Activated T-cell treated with anti-CD3 and anti-CD28 coated beads for 24 hours (primary cell): ENCODE measurements around the gene HLF.
"Not testable (repeated sequence)": the region's sequence is repeated elsewhere in the genome, so short reads cannot be mapped to it uniquely, and the experiment has no call there.

ENCODE experiments used
- DNase-seq: peaks from one replicate; pipeline ENCODE4 v3.0.0-alpha.2; 2020; ENCODE audit warnings: low read depth

The HLF gene

DNA sequence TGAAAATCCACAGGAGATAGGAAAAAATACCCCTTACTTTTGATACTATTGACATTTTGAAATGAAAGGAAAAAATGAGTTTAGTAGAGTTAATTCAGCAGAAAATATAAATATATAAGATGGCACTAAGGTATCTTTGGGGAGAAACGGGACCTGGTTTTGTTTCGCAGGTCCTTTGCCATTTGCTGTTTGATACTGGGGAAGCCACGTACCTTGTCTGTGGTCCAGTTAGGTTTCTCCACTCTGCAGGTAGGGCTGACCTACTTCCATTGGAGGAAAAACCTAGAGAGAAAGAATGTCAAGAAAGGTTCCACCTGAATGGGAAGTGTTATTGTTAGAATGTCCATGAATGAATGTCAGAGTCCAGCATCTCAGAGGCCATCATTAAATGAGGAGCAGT is 48.1 kb downstream of the HLF start:
- DNase-seq: no peak

DNA sequence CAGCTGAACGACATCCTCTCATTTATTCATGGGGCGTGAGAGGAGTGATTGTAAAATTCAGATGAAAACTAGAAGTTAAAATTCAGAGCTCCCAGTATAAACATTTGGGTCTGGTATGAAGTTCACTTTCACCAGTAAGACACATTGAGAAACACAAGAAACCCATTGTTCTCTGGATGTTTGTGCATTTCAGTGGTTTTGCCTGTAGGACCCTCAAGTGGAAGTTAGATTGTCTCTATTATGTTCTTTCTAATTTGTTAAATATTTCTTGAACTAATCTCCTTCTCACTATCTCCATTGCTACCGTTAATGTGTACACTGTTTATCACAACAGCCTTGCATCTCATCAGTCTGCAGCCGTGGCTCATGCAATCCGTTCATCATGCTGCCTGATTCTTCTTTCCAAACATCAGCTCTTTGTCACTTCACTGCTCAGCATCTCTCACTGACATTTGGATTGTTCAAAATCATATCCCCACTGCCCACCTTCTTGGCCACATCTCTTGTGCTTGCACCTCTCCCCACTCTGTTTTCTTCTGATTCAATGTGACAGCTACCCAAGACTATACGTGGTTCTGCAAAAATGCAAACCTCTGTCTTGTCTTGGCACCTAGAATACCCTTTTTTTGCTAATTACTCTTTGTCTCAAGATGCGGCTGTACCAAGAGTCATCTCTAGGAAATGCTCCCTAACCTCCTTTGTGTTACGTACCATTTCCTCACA is 49.5 kb downstream of the HLF start:
- DNase-seq: no peak

GRCh38 chr17:55314784-55315491 is 50.2 kb downstream of the HLF start:
- DNase-seq: no peak

GRCh38 chr17:55316499-55316898 is 51.7 kb downstream of the HLF start:
- DNase-seq: no peak

DNA sequence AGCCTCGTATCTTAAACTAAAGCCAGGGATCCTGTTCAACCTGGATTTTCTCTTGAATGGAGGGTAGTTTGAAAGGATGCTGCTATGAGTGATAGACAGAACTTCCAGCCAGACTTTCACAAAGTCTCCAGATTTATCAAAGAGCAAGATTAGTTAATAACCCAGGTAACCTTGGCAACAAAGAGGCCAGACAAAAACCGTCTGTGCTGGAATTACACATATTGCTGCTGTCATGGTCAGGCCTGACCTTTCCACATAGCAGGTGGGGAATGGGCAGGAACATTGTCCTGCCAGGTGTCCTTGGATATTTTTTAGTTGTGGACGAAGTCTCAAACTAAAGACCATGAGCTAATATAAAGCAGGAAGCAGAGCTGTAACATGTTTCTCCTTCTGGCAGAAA is 52.5 kb downstream of the HLF start:
- no peak for DNase-seq

- no peak for DNase-seq
Measured at GRCh38 chr17:55318081-55318480, 53.3 kb downstream of the HLF start.

DNA sequence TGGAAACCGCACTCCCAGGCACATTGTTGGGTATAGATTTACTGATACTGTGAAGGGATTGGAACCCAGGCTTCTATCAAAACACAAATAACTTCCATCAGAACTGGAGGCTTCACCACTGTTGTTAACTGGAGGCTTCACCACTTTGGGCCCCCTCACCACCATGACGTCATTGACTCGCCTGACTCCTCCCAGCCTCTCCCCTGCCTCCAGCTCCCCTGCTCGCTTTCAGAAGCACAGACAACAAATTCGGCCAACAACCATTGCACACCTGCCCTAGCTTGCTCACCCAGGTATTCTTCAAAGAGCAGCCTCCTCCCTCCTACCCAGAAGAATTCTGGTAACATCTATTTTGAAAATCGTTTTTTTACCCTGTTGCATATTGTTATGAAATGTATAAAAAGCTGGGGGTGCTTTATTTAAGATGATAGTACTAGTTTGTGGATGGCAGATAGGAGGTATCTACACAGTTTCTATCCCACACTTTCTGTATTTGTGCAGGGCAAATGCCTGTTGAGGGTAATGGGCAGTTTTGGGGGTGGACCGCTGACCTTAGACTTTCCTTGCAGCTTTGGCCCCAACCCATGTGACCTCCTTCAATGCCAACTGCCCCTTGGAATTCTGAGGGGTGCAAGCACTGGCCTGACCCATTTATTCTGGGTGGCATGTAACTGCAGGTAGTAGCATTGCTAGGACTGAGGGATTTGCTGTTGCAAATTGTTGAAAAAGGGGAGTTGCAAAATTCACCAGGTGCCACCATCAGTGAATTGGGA is 54.1 kb downstream of the HLF start:
- DNase-seq: no peak

DNA sequence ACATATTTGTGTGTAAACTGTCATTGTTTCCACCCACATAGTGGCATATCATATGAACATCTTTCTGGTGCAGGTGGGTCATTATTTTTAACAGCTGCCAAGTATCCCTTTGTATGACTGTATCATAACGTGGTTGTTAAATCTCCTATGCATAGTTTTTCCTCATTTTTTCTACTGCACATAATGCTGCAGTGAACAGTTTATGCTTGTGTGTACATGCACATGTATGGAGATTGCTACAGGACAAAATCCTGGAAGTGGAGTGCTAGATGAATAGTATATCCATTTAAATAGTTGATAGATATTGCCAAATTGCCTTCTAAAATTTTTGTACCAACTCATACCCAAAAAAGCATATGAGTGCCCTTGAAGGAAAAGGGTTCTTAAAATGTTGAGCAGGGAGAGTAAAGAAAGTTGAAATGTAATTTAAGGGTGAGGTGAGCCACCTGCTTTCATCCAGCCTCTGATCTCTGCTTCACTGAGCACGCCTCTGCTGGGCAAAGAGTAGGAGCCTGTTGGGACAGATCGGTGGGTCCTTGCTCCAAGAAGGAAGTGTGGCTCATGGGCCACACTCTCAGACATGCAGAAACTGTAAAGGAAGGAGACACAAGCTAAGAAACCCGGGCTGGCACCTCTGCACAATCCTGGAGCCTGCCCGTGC is 55.3 kb downstream of the HLF start:
- DNase-seq: no peak

GRCh38 chr17:55320594-55321426 is 56.0 kb downstream of the HLF start:
- no peak for DNase-seq

DNA sequence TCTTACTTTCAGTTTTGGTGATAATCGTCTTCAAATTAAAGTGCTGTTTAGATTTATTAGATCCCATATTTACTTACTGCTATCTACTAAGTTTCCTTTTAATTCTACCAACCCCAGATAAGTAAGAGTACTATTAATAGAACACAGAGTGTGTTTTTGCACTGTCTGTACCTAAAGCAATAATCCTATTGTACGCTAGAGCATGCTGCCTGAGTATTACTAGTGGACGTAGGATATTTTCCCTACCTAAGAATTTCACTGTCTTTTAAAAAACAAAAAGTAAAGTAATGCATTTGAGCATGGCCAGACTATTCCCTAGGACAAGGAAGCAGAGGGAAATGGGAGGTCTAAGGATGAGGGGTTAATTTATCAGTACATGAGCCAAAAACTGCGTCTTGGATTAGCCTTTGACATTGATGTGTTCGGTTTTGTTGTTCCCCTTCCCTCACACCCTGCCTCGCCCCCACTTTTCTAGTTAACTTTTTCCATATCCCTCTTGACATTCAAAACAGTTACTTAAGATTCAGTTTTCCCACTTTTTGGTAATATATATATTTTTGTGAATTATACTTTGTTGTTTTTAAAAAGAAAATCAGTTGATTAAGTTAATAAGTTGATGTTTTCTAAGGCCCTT is 56.8 kb downstream of the HLF start:
- DNase-seq: no peak

DNA sequence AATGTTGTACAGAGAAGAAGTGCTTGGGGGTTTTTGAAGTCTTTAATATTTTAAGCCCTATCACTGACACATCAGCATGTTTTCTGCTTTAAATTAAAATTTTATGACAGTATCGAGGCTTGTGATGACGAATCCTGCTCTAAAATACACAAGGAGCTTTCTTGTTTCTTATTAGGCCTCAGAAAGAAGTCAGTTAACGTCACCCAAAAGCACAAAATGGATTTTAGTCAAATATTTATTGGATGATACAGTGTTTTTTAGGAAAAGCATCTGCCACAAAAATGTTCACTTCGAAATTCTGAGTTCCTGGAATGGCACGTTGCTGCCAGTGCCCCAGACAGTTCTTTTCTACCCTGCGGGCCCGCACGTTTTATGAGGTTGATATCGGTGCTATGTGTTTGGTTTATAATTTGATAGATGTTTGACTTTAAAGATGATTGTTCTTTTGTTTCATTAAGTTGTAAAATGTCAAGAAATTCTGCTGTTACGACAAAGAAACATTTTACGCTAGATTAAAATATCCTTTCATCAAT is 57.8 kb downstream of the HLF start:
- no peak for DNase-seq

GRCh38 chr17:55323518-55324295 is 58.9 kb downstream of the HLF start:
- DNase-seq: no peak

- no peak for DNase-seq
Measured at GRCh38 chr17:55324296-55324978, 59.7 kb downstream of the HLF start.

DNA sequence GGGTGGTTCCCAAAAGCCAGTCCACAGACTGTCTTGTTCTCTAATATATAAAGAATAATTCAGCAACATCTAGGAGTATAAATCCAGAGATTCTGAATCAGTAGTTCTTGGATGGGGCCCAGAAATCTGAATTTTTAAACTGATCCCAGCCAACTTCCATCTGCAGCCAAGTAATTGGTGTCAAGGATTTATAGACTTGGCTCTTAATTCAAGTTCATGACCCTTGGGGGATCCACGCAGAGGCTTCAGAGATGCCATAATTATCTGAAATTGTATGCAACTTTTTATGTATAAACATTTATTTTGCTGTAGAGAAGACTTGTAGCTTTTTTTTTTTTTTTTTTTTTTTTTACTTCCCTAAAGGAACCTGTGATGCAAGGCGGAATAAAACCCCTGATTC is 60.6 kb downstream of the HLF start:
- DNase-seq: no peak

- no peak for DNase-seq
Measured at GRCh38 chr17:55326030-55326429, 61.3 kb downstream of the HLF start.

GRCh38 chr17:55327225-55328088 is 62.7 kb downstream of the HLF start:
- no peak for DNase-seq

GRCh38 chr17:55328514-55328913 is 63.8 kb downstream of the HLF start:
- not testable (repeated sequence) for DNase-seq

- DNase-seq: no peak
Measured at GRCh38 chr17:55330344-55330933, 65.7 kb downstream of the HLF start.
